Fibroblast of gingiva (primary cell): ENCODE results near the gene NR2E1.

Experiments
- DNase-seq: peaks from one replicate; pipeline ENCODE4 v3.0.0-alpha.2; 2011; ENCODE audit warnings: low read depth

Gene NR2E1

GRCh38 chr6:108211671-108212070 is 45.8 kb downstream of the NR2E1 start:
- DNase-seq = no peak

- no peak for DNase-seq
These were observed 56.2 kb downstream of the NR2E1 start for GRCh38 chr6:108222064-108222463.

- no peak for DNase-seq
These were observed 56.7 kb downstream of the NR2E1 start for GRCh38 chr6:108222504-108222903.

GRCh38 chr6:108227290-108227689 is 61.5 kb downstream of the NR2E1 start:
- DNase-seq = no peak

- DNase-seq = no peak
These were observed 62.6 kb downstream of the NR2E1 start for GRCh38 chr6:108228416-108228815.

GRCh38 chr6:108235127-108235526 is 69.3 kb downstream of the NR2E1 start:
- DNase-seq = no peak

- DNase-seq = no peak
These were observed 71.0 kb downstream of the NR2E1 start for GRCh38 chr6:108236791-108237190.

GRCh38 chr6:108238322-108238721 is 72.5 kb downstream of the NR2E1 start:
- no peak for DNase-seq
